ENCODE data around the gene KBTBD4.

KBTBD4 gene

GRCh38 chr11:47578524-47579494 lies at the start of gene KBTBD4, which contains the start of gene NDUFS3:
Gene KBTBD4, minus strand, starts transcription at chr11:47578970. Its CDS starts 19 bp downstream, at chr11:47578951.
Gene NDUFS3, plus strand, starts transcription at chr11:47579074. Its CDS starts 18 bp downstream, at chr11:47579092.
- Mint-ChIP-seq H3K27me3 (no peaks in the 10 kb centered on the region), H3K27ac (peak within 1 kb of the TSS; percentile 95), H3K4me1 (peaks cover 16% of the 10 kb centered on the region), H3K9me3 (no peaks in the 10 kb centered on the region), H3K36me3 (peaks cover 19% of the 10 kb centered on the region), H3K4me3 (peak within 1 kb of the TSS; percentile 100)
- DNase-seq (ENCODE audit: low spot score in 2 of 2): peak; percentile 89 to 97
- ATAC-seq (ENCODE audit: low read depth): peak; percentile 97

GRCh38 chr11:47628026-47628425 lies 49.3 kb upstream of the KBTBD4 start:
- Mint-ChIP-seq H3K36me3 (peaks cover 18% of the 10 kb centered on the region), H3K27me3 (no peaks in the 10 kb centered on the region), H3K9me3 (no peaks in the 10 kb centered on the region), H3K27ac (no peak overlapping the region), H3K4me1 (no peaks in the 10 kb centered on the region), H3K4me3 (no peak overlapping the region)
- ATAC-seq (ENCODE audit: low read depth) (no peak), DNase-seq (ENCODE audit: low spot score in 2 of 2) (no peak)

GRCh38 chr11:47626234-47626633 lies 47.5 kb upstream of the KBTBD4 start:
- H3K27me3 Mint-ChIP-seq: no peaks in the 10 kb centered on the region
- DNase-seq (ENCODE audit: low spot score in 2 of 2) (no peak), ATAC-seq (ENCODE audit: low read depth) (no peak)
- no peak overlapping the region for H3K27ac Mint-ChIP-seq
- H3K4me1 Mint-ChIP-seq: no peaks in the 10 kb centered on the region
- H3K9me3 Mint-ChIP-seq: no peaks in the 10 kb centered on the region
- peaks cover 19% of the 10 kb centered on the region for H3K36me3 Mint-ChIP-seq
- H3K4me3 Mint-ChIP-seq: no peak overlapping the region

- ATAC-seq (ENCODE audit: low read depth) (no peak), DNase-seq (ENCODE audit: low spot score in 2 of 2) (no peak)
- Mint-ChIP-seq H3K4me1 (no peaks in the 10 kb centered on the region), H3K36me3 (peaks cover 19% of the 10 kb centered on the region), H3K9me3 (no peaks in the 10 kb centered on the region), H3K27ac (no peak overlapping the region), H3K27me3 (no peaks in the 10 kb centered on the region), H3K4me3 (no peak overlapping the region)
Observed at GRCh38 chr11:47620836-47621378, 42.1 kb upstream of the KBTBD4 start.

GRCh38 chr11:47617417-47617809 lies 38.6 kb upstream of the KBTBD4 start:
- no peak for DNase-seq (ENCODE audit: low spot score in 2 of 2)
- Mint-ChIP-seq H3K4me3 (no peak overlapping the region), H3K27me3 (no peaks in the 10 kb centered on the region), H3K4me1 (no peaks in the 10 kb centered on the region), H3K9me3 (no peaks in the 10 kb centered on the region), H3K27ac (no peak overlapping the region), H3K36me3 (peaks cover 11% of the 10 kb centered on the region)
- ATAC-seq (ENCODE audit: low read depth): no peak

GRCh38 chr11:47616726-47617416 lies 38.1 kb upstream of the KBTBD4 start:
- Mint-ChIP-seq H3K9me3 (no peaks in the 10 kb centered on the region), H3K27ac (no peak overlapping the region), H3K4me3 (no peak overlapping the region), H3K36me3 (peaks cover 11% of the 10 kb centered on the region), H3K4me1 (peaks cover under 1% of the 10 kb centered on the region), H3K27me3 (no peaks in the 10 kb centered on the region)
- no peak for ATAC-seq (ENCODE audit: low read depth)
- no peak for DNase-seq (ENCODE audit: low spot score in 2 of 2)

- Mint-ChIP-seq H3K36me3 (peaks cover 6% of the 10 kb centered on the region), H3K27ac (no peak overlapping the region), H3K9me3 (no peaks in the 10 kb centered on the region), H3K4me1 (peaks cover 11% of the 10 kb centered on the region), H3K27me3 (no peaks in the 10 kb centered on the region), H3K4me3 (no peak overlapping the region)
- DNase-seq (ENCODE audit: low spot score in 2 of 2): no peak
- ATAC-seq (ENCODE audit: low read depth): no peak
Observed at GRCh38 chr11:47615249-47615648, 36.5 kb upstream of the KBTBD4 start.

GRCh38 chr11:47611348-47611794 lies 32.6 kb upstream of the KBTBD4 start:
- Mint-ChIP-seq H3K27me3 (no peaks in the 10 kb centered on the region), H3K36me3 (peaks cover 3% of the 10 kb centered on the region)
- ATAC-seq (ENCODE audit: low read depth): peak; percentile 99

GRCh38 chr11:47609675-47610074 lies 30.9 kb upstream of the KBTBD4 start:
- peaks cover 13% of the 10 kb centered on the region for H3K4me1 Mint-ChIP-seq
- ATAC-seq (ENCODE audit: low read depth) (no peak), DNase-seq (ENCODE audit: low spot score in 2 of 2) (no peak)
- peaks cover 9% of the 10 kb centered on the region for H3K36me3 Mint-ChIP-seq
- H3K9me3 Mint-ChIP-seq: no peaks in the 10 kb centered on the region
- no peaks in the 10 kb centered on the region for H3K27me3 Mint-ChIP-seq
- no peak overlapping the region for H3K4me3 Mint-ChIP-seq
- no peak overlapping the region for H3K27ac Mint-ChIP-seq

More at GRCh38 chr11:47611348-47611794, 32.6 kb upstream of the KBTBD4 start:
- Mint-ChIP-seq H3K4me3 (peak overlapping the region; percentile 32), H3K9me3 (no peaks in the 10 kb centered on the region), H3K27ac (peak overlapping the region; percentile 28), H3K4me1 (peaks cover 11% of the 10 kb centered on the region)
- DNase-seq (ENCODE audit: low spot score in 2 of 2): peak in 1 of 2 donors; percentile 9

GRCh38 chr11:47607380-47607779 lies 28.6 kb upstream of the KBTBD4 start:
- no peak overlapping the region for H3K4me3 Mint-ChIP-seq
- no peak overlapping the region for H3K27ac Mint-ChIP-seq
- no peaks in the 10 kb centered on the region for H3K9me3 Mint-ChIP-seq
- H3K4me1 Mint-ChIP-seq: peaks cover 13% of the 10 kb centered on the region
- DNase-seq (ENCODE audit: low spot score in 2 of 2) (no peak), ATAC-seq (ENCODE audit: low read depth) (no peak)
- H3K36me3 Mint-ChIP-seq: peaks cover 9% of the 10 kb centered on the region
- H3K27me3 Mint-ChIP-seq: no peaks in the 10 kb centered on the region

GRCh38 chr11:47606731-47607130 lies 28.0 kb upstream of the KBTBD4 start:
- H3K27ac Mint-ChIP-seq: no peak overlapping the region
- ATAC-seq (ENCODE audit: low read depth): no peak

GRCh38 chr11:47605921-47606320 lies 27.2 kb upstream of the KBTBD4 start:
- Mint-ChIP-seq H3K4me3 (no peak overlapping the region), H3K36me3 (peaks cover 9% of the 10 kb centered on the region), H3K9me3 (no peaks in the 10 kb centered on the region), H3K27ac (no peak overlapping the region), H3K27me3 (no peaks in the 10 kb centered on the region), H3K4me1 (peaks cover 4% of the 10 kb centered on the region)
- no peak for ATAC-seq (ENCODE audit: low read depth)
- no peak for DNase-seq (ENCODE audit: low spot score in 2 of 2)

More at GRCh38 chr11:47606731-47607130, 28.0 kb upstream of the KBTBD4 start:
- no peaks in the 10 kb centered on the region for H3K27me3 Mint-ChIP-seq
- H3K4me1 Mint-ChIP-seq: peaks cover 12% of the 10 kb centered on the region
- peaks cover 9% of the 10 kb centered on the region for H3K36me3 Mint-ChIP-seq
- H3K4me3 Mint-ChIP-seq: no peak overlapping the region
- DNase-seq (ENCODE audit: low spot score in 2 of 2): no peak
- no peaks in the 10 kb centered on the region for H3K9me3 Mint-ChIP-seq

GRCh38 chr11:47603295-47603694 lies 24.5 kb upstream of the KBTBD4 start:
- DNase-seq (ENCODE audit: low spot score in 2 of 2) (no peak), ATAC-seq (ENCODE audit: low read depth) (no peak)
- H3K4me1 Mint-ChIP-seq: peaks cover 2% of the 10 kb centered on the region
- H3K27me3 Mint-ChIP-seq: peaks cover under 1% of the 10 kb centered on the region
- H3K9me3 Mint-ChIP-seq: no peaks in the 10 kb centered on the region
- peaks cover 9% of the 10 kb centered on the region for H3K36me3 Mint-ChIP-seq
- H3K27ac Mint-ChIP-seq: no peak overlapping the region
- no peak overlapping the region for H3K4me3 Mint-ChIP-seq

- Mint-ChIP-seq H3K9me3 (no peaks in the 10 kb centered on the region), H3K27ac (no peak overlapping the region), H3K4me3 (no peak overlapping the region), H3K36me3 (peaks cover 2% of the 10 kb centered on the region), H3K4me1 (no peaks in the 10 kb centered on the region), H3K27me3 (peaks cover 7% of the 10 kb centered on the region)
- DNase-seq (ENCODE audit: low spot score in 2 of 2) (no peak), ATAC-seq (ENCODE audit: low read depth) (no peak)
Observed at GRCh38 chr11:47599902-47600301, 21.1 kb upstream of the KBTBD4 start.
